IMR-90 (cell line): Measurements from ENCODE around the gene ENPEP. TPM values are rescaled to one million over a fixed set of nuclear protein-coding genes. Genes with fewer than 3 reads are reported as not detected.

ENCODE experiments used
- ATAC-seq: fragments of 200-7000 bp; cut with Tn5 transposase; 2 replicates; pipeline ENCODE4 v1.9.1; 2020; ENCODE audit warnings: low read depth, mild to moderate bottlenecking, moderate library complexity
- BruUV-seq: library from RNA; stranded (reverse); fragments of 400-500 nt; replicated peaks from 2 replicates; lab custom pipeline; 2021; lab: Mats Ljungman, UMichigan
- CTCF ChIA-PET: fragments of 300-600 bp; formaldehyde crosslinking; extraction: SDS; loops from one replicate; lab custom pipeline; 2021; ENCODE audit warnings: antibody characterized with exemption; lab: Yijun Ruan, JAX
- POLR2A ChIA-PET: fragments of 300-600 bp; sonication (Branson Sonifier 250); formaldehyde crosslinking; loops from one replicate; lab custom pipeline; 2022; ENCODE audit warnings: antibody characterized with exemption; ENCODE audit not compliant: unreplicated experiment; lab: Charles Lee
- DNase-seq: peaks from one replicate; pipeline ENCODE4 v3.0.0; 2013
- H2AFZ ChIP-seq: replicated peaks from 2 replicates; pipeline ENCODE3; 2013; ENCODE audit warnings: low read length, mild to moderate bottlenecking; ENCODE audit not compliant: poor library complexity
- H2AK5ac ChIP-seq: 2 replicates; pipeline ENCODE4 v1.6.1; 2013; ENCODE audit warnings: low read depth, low read length, inconsistent platforms
- H2AK9ac ChIP-seq: replicated peaks from 2 replicates; pipeline ENCODE3; 2013; ENCODE audit warnings: mild to moderate bottlenecking, low read depth, low read length, moderate library complexity; ENCODE audit not compliant: poor library complexity
- H2BK120ac ChIP-seq: 2 replicates; pipeline ENCODE4 v1.6.1; 2013; ENCODE audit warnings: low read depth, low read length, inconsistent platforms
- H2BK15ac ChIP-seq: 3 replicates; pipeline ENCODE4 v1.6.1; 2013; ENCODE audit warnings: low read depth, low read length, inconsistent platforms
- H2BK20ac ChIP-seq: 2 replicates; pipeline ENCODE4 v1.6.1; 2013; ENCODE audit warnings: low read depth, mild to moderate bottlenecking, inconsistent platforms, low read length, moderate library complexity
- H2BK5ac ChIP-seq: 2 replicates; pipeline ENCODE4 v1.6.1; 2013; ENCODE audit warnings: mild to moderate bottlenecking, low read depth, low read length, inconsistent platforms; ENCODE audit not compliant: poor library complexity, severe bottlenecking
- H3K14ac ChIP-seq: replicated peaks from 2 replicates; pipeline ENCODE4 v1.6.1; 2013; ENCODE audit warnings: low read depth, low read length, inconsistent platforms
- H3K18ac ChIP-seq: 2 replicates; pipeline ENCODE4 v1.6.1; 2013; ENCODE audit warnings: low read depth, low read length, control low read depth
- H3K23ac ChIP-seq: 2 replicates; pipeline ENCODE4 v1.6.1; 2013; ENCODE audit warnings: low read depth, low read length, inconsistent platforms
- H3K27ac ChIP-seq: 2 replicates; pipeline ENCODE4 v1.5.1; 2013; ENCODE audit warnings: mild to moderate bottlenecking, control low read depth, low read length; ENCODE audit not compliant: insufficient read depth
- H3K27me3 ChIP-seq: 2 replicates; pipeline ENCODE4 v1.6.1; 2013; ENCODE audit warnings: low read length; ENCODE audit not compliant: control insufficient read depth, insufficient read depth
- H3K36me3 ChIP-seq: 2 replicates; pipeline ENCODE4 v1.6.1; 2013; ENCODE audit warnings: low read length, mixed read lengths; ENCODE audit not compliant: control insufficient read depth, insufficient read depth
- H3K4ac ChIP-seq: 2 replicates; pipeline ENCODE4 v1.6.1; 2013; ENCODE audit warnings: low read depth, low read length, inconsistent platforms
- H3K4me1 ChIP-seq: 2 replicates; pipeline ENCODE4 v1.6.1; 2013; ENCODE audit warnings: low read length, mixed read lengths; ENCODE audit not compliant: control insufficient read depth, insufficient read depth
- H3K4me2 ChIP-seq: 2 replicates; pipeline ENCODE4 v1.6.1; 2013; ENCODE audit warnings: low read depth, mild to moderate bottlenecking, control low read depth, low read length, moderate library complexity
- H3K4me3 ChIP-seq: 2 replicates; pipeline ENCODE4 v1.5.1; 2013; ENCODE audit warnings: low read depth, mild to moderate bottlenecking, control low read depth, low read length, moderate library complexity; ENCODE audit not compliant: insufficient read depth
- H3K56ac ChIP-seq: 2 replicates; pipeline ENCODE4 v1.6.1; 2013; ENCODE audit warnings: low read length, inconsistent platforms; ENCODE audit not compliant: insufficient read depth; ENCODE audit errors: extremely low read depth
- H3K79me1 ChIP-seq, 2 experiments: 2 replicates each; pipeline ENCODE4 v1.6.1; 2013; ENCODE audit warnings: low read length in 2 of 2, inconsistent platforms in 1 of 2, low read depth in 1 of 2
- H3K9ac ChIP-seq: 2 replicates; pipeline ENCODE4 v1.6.1; 2013; ENCODE audit warnings: low read depth, low read length, control low read depth
- H3K9me1 ChIP-seq: 2 replicates; pipeline ENCODE4 v1.6.1; 2013; ENCODE audit warnings: low read length, inconsistent platforms; ENCODE audit not compliant: insufficient read depth
- H3K9me3 ChIP-seq: 2 replicates; pipeline ENCODE4 v1.6.1; 2013; ENCODE audit warnings: low read length; ENCODE audit not compliant: control insufficient read depth, insufficient read depth
- H4K20me1 ChIP-seq: 2 replicates; pipeline ENCODE4 v1.6.1; 2013; ENCODE audit warnings: low read length, inconsistent platforms; ENCODE audit not compliant: insufficient read depth
- H4K5ac ChIP-seq: 2 replicates; pipeline ENCODE4 v1.6.1; 2013; ENCODE audit warnings: mild to moderate bottlenecking, low read depth, low read length, control low read depth
- H4K8ac ChIP-seq, 2 experiments: 2 replicates each; pipeline ENCODE4 v1.6.1; 2013; ENCODE audit warnings: low read depth in 2 of 2, low read length in 2 of 2, control low read depth in 1 of 2, inconsistent platforms in 1 of 2
- H4K91ac ChIP-seq: 2 replicates; pipeline ENCODE4 v1.6.1; 2013; ENCODE audit warnings: low read depth, low read length, inconsistent platforms; ENCODE audit not compliant: insufficient read depth
- BHLHE40 ChIP-seq: fragments of 150-350 bp; IDR thresholded peaks from 2 replicates; pipeline ENCODE4 v1.6.1; 2016; ENCODE audit warnings: mild to moderate bottlenecking, low read depth, low read length
- CEBPB ChIP-seq: IDR thresholded peaks from 2 replicates; pipeline ENCODE4 v1.6.1; 2012; ENCODE audit warnings: low read depth, low read length, improper control_type of control experiment
- CHD1 ChIP-seq: IDR thresholded peaks from 2 replicates; pipeline ENCODE4 v1.6.1; 2012; ENCODE audit warnings: low read depth, low read length, improper control_type of control experiment
- CTCF ChIP-seq: conservative IDR thresholded peaks from 2 replicates; pipeline ENCODE4 v1.5.1; 2012; ENCODE audit warnings: mild to moderate bottlenecking, low read depth, low read length, improper control_type of control experiment
- FOS ChIP-seq: fragments of 150-350 bp; IDR thresholded peaks from 2 replicates; pipeline ENCODE4 v1.6.1; 2016; ENCODE audit warnings: low read depth, low read length
- MAFK ChIP-seq: IDR thresholded peaks from 2 replicates; pipeline ENCODE4 v1.6.1; 2012; ENCODE audit warnings: low read depth, low read length, improper control_type of control experiment
- MAZ ChIP-seq: IDR thresholded peaks from 2 replicates; pipeline ENCODE4 v1.6.1; 2012; ENCODE audit warnings: low read depth, mild to moderate bottlenecking, low read length, improper control_type of control experiment, moderate library complexity, borderline replicate concordance
- MXI1 ChIP-seq: IDR thresholded peaks from 2 replicates; pipeline ENCODE4 v1.6.1; 2012; ENCODE audit warnings: low read depth, mild to moderate bottlenecking, low read length, moderate library complexity, borderline replicate concordance
- NFE2L2 ChIP-seq: fragments of 150-350 bp; IDR thresholded peaks from 2 replicates; pipeline ENCODE4 v1.6.1; 2016; ENCODE audit warnings: low read depth, mild to moderate bottlenecking, low read length
- POLR2A ChIP-seq: IDR thresholded peaks from 2 replicates; pipeline ENCODE4 v1.6.1; 2012; ENCODE audit warnings: mild to moderate bottlenecking, low read depth, low read length
- RAD21 ChIP-seq: IDR thresholded peaks from 2 replicates; pipeline ENCODE4 v1.6.1; 2012; ENCODE audit warnings: low read length, improper control_type of control experiment
- RCOR1 ChIP-seq: IDR thresholded peaks from 2 replicates; pipeline ENCODE4 v1.6.1; 2012; ENCODE audit warnings: mild to moderate bottlenecking, low read length, improper control_type of control experiment; ENCODE audit not compliant: insufficient replicate concordance
- RFX5 ChIP-seq: IDR thresholded peaks from 2 replicates; pipeline ENCODE4 v1.8.0; 2012; ENCODE audit warnings: low read depth, mild to moderate bottlenecking, low read length, moderate library complexity
- SMC3 ChIP-seq: fragments of 150-350 bp; IDR thresholded peaks from 2 replicates; pipeline ENCODE4 v1.6.1; 2016; ENCODE audit warnings: low read depth, mild to moderate bottlenecking, antibody characterized with exemption, low read length, moderate library complexity
- WGBS, 2 experiments: methylation state at CpG; one replicate each; pipeline versions ENCODE4 v1.1.5 to v1.1.7; 2013; ENCODE audit warnings: missing lambda C conversion rate in 2 of 2; ENCODE audit not compliant: insufficient read length in 1 of 2; ENCODE audit errors: extremely low coverage in 2 of 2; 5-methylcytosine and 5-hydroxymethylcytosine counted together
- dilution Hi-C: fragments of 300-500 bp; cut with HindIII; formaldehyde crosslinking; loops from one replicate; pipeline ENCODE4 v1.14.3; 2018; ENCODE audit warnings: low sequenced_read_pairs; ENCODE audit not compliant: unreplicated experiment
- in situ Hi-C: fragments of 300-500 bp; cut with MboI; formaldehyde crosslinking; loops from 3 replicates; pipeline ENCODE4 v1.14.3; 2019; ENCODE audit warnings: low sequenced_read_pairs, inconsistent platforms, mixed read lengths
- intact Hi-C: fragments of 100-400 bp; cut with micrococcal nuclease; formaldehyde crosslinking; loops from 2 replicates; pipeline ENCODE4 v1.10.0; 2022
- polyA plus RNA-seq, 3 experiments: library from polyadenylated mRNA; depleted of rRNA; stranded (reverse); fragments of >200 nt; gene quantifications; 2 replicates each; pipeline ENCODE4 v1.2.3, GENCODE V29; 2012; ENCODE audit warnings: low replicate concordance in 1 of 3
- total RNA-seq: library from RNA; depleted of rRNA; stranded (reverse); fragments of >200 nt; gene quantifications from 2 replicates; pipeline ENCODE4 v1.2.3, GENCODE V29; 2012
- TF ChIP-seq, protein P1 (sequence below): fragments of 150-350 bp; IDR thresholded peaks from 2 replicates; pipeline ENCODE4 v1.6.1; 2016; ENCODE audit warnings: low read depth, mild to moderate bottlenecking, low read length, moderate library complexity, borderline replicate concordance
- TF ChIP-seq, protein P2 (sequence below): fragments of 150-350 bp; IDR thresholded peaks from 2 replicates; pipeline ENCODE4 v1.6.1; 2017; ENCODE audit warnings: mild to moderate bottlenecking, antibody characterized with exemption, low read length, low read depth

The ENPEP gene
- total and polyA plus RNA-seq, 2 of the 4 experiments (the other 2 are of a cell fraction): 0.12 to 0.18 TPM

GRCh38 chr4:110540581-110540980 is 64.6 kb downstream of the ENPEP start:
- Histone ChIP-seq H3K27me3 (no peaks in the 10 kb centered on the region), H3K4me1 (peaks cover 2% of the 10 kb centered on the region; the same call in 1 of the 2 replicates), H3K23ac (no peak overlapping the region), H2AFZ (no peak overlapping the region), H3K4ac (no peak overlapping the region), H4K5ac (no peak overlapping the region), H3K9me1 (no peaks in the 10 kb centered on the region), H4K91ac (no peak overlapping the region), H3K27ac (no peak overlapping the region), H4K20me1 (no peaks in the 10 kb centered on the region), H2AK5ac (no peak overlapping the region), H3K18ac (no peak overlapping the region), H3K9me3 (no peaks in the 10 kb centered on the region; the same call in 1 of the 2 replicates), H3K14ac (no peak overlapping the region), H3K4me3 (no peak overlapping the region), H2BK120ac (no peak overlapping the region), H3K4me2 (no peak overlapping the region), H4K8ac (no peak overlapping the region), H2BK5ac (peak overlapping the region; percentile 37), H2BK20ac (peak overlapping the region; percentile 7; the same call in 1 of the 2 replicates), H2AK9ac (no peak overlapping the region), H3K79me1 (no peaks in the 10 kb centered on the region), H3K56ac (no peak overlapping the region), H3K36me3 (no peaks in the 10 kb centered on the region), H2BK15ac (no peak overlapping the region), H3K9ac (no peak overlapping the region)
- no TSS peak for BruUV-seq
- ChIA-PET POLR2A (no interaction called here), CTCF (no interaction called here)
- ATAC-seq (no peak), DNase-seq (peak; percentile 19)
- in situ Hi-C loops: no loop called here
- TF ChIP-seq, protein P1, sequence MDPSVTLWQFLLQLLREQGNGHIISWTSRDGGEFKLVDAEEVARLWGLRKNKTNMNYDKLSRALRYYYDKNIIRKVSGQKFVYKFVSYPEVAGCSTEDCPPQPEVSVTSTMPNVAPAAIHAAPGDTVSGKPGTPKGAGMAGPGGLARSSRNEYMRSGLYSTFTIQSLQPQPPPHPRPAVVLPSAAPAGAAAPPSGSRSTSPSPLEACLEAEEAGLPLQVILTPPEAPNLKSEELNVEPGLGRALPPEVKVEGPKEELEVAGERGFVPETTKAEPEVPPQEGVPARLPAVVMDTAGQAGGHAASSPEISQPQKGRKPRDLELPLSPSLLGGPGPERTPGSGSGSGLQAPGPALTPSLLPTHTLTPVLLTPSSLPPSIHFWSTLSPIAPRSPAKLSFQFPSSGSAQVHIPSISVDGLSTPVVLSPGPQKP: no peak
- no peak for TF ChIP-seq MXI1
- TF ChIP-seq MAZ: no peak
- no peak for TF ChIP-seq RFX5
- no peak for TF ChIP-seq RCOR1
- no peak for TF ChIP-seq CTCF
- no peak for TF ChIP-seq BHLHE40
- no peak for TF ChIP-seq CHD1
- TF ChIP-seq NFE2L2: no peak
- TF ChIP-seq MAFK: no peak
- no peak for TF ChIP-seq FOS
- no peak for TF ChIP-seq SMC3
- no peak for TF ChIP-seq RAD21
- TF ChIP-seq, protein P2, sequence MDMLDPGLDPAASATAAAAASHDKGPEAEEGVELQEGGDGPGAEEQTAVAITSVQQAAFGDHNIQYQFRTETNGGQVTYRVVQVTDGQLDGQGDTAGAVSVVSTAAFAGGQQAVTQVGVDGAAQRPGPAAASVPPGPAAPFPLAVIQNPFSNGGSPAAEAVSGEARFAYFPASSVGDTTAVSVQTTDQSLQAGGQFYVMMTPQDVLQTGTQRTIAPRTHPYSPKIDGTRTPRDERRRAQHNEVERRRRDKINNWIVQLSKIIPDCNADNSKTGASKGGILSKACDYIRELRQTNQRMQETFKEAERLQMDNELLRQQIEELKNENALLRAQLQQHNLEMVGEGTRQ: no peak
- no peak for TF ChIP-seq POLR2A
- no peak for TF ChIP-seq CEBPB
- no CpG with 5 or more reads among the region's 3 CpGs for WGBS, 2 experiments
- intact Hi-C loops: no loop called here
- dilution Hi-C loops: no loop called here
